Kidney tubule cell (primary cell): Measurements from ENCODE around the gene ATAD5.
A peak's percentile ranks its signal among the peaks of the same experiment; 100 is the strongest.
"Not testable (repeated sequence)": the region's sequence is repeated elsewhere in the genome, so short reads cannot be mapped to it uniquely, and the experiment has no call there.

Experiments used
- DNase-seq: peaks from one replicate; pipeline ENCODE4 v3.0.0-alpha.2; 2018; ENCODE audit warnings: low spot score

The ATAD5 gene

DNA sequence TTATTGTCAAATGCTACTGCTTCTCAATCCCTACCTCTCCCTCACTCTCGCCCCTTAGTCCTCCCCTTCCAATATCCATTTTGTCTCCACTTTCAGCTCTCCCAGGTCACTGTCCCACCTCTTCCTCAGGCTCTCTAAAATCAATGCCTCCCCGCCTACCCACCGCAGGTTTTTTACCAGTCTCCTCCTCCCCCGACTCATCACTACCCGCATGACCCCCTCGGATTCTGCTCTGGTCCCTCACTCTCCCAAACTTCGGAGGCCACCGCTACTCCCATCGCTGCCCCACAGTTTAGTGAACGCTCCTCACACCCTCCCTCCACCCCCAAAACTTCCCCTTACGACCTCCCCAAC, 7.8 kb upstream of the ATAD5 start:
- DNase-seq: peak; percentile 31

DNA sequence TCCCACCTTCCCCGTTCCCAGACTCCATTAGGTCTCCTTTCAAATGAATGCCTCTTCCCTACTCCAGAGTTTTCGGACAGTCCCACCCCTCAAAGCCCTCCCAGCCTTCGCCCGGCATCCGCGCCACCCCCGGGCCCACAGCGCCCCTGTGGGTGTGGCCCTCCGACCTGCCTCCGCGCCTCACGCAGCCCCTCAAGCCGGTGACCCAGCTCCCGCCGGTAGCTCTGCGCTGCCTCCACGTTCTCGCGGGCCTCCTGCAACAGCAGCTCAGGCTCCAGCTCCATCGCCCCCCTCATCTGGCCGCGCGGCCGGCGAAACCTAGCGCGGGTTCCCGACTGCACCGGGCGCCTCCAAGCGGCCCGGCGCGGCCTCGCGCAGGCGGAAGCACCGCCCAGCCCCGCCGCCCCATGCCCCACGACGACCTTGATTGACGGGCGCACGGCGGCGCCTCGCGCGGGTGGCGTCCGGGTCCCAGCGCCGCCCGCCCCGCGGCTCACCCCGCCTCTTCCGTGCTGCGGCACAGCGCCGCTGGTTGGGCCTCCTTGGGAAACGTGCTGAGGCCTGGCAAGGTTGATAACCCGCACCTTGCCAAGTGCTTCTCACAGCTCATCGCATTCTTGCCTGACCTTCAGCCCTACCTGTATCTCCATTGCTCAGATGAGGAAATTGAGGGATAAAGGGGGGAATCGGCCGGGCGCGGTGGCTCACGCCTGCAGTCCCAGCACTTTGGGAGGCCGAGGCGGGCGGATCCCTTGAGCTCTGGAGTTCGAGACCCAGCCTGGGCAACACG, 7.2 kb upstream of the ATAD5 start, which contains the start of gene CRLF3:
TSS of gene CRLF3 (minus strand) at position 337 of the 790 bp plus-strand sequence. CDS start at position 296, 41 bp downstream.
- peak; percentile 95 for DNase-seq

DNA sequence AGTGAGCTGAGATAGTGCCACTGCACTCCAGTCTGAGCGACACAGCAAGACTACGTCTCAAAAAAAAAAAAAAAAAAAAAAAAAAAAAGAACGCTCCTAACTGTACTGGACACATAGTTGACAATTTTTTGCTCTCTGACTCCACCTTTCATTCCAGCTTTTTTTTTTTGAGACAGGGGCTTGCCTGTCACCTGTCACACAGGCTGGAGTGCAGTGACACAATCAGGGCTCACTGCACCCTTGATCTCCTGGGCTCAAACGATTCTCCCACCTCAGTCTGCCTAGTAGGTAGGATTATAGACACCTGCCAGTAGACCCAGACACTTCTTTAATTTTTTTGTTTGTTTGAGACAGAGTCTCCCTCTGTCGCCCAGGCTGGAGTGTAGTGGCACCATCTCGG, 4.7 kb upstream of the ATAD5 start:
- DNase-seq: no peak

DNA sequence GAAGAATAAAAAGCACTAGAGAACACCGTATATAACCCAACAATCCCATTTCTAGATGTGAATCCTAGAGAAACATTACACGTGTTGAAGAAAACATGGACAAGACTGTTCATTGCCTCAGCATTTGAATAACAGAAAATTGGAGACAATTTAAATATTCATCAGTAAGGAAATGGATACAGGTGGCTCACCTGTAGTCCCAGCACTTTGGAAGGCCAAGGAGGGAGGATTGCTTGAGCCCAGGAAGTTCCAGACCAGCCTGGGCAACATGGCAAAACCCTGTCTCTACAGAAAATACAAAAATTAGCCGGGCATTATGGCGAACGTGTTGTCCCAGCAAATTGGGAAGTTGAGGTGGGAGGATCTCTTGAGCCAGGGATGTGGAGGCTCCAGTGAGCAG, 2.7 kb upstream of the ATAD5 start:
- DNase-seq: no peak

DNA sequence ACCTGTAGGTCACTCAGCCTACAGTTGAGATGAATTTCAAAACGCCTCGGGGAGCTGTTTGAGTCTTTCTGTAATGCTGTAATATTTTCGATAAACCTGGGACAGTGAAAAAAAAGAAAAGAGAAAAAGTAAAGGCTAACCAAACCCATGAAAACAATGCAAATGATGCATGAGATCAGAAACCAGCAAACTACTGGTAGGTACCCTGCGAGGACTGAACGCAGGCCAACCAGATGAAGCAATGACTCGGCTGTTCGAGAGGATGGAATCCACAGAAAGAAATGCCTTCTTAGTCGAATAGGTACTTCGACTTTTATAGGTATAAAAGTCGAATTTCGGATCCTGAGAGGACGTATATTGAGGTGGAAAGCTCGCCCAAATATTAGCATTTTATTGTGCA, 509 bp upstream of the ATAD5 start:
- DNase-seq: peak; percentile 32

DNA sequence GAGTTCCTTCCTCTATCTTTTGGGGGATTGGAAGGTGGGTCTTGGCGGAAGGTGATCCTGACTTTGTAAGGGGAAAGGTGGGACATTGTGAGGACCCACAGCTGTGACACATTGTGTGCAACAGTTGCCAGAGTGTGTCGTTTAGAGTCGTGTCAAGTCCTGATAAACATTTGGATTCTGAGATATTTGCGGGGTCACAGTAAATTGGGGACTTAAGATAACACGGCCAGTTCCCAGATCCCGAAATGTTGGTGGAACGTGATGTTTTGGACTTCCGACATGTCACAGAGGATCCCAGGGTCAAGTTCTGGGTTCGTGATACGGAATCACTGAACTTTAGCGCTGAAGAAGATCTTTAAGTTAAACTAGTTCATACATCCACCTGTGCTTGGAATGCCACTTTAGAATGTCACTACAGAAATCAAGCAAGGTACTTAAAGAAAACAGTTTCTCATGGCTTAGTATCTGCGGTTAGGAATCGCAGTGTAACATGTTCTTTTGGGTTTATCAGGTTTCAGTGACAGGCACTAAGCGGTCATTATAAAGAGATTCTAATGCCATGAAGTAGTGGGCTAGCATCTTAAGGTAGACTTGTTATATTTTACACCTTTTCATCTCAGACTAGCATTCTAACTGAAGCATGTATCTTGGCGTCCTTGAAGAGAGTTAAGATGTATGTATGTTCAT, 815 bp downstream of the ATAD5 start:
- peak; percentile 4 for DNase-seq

DNA sequence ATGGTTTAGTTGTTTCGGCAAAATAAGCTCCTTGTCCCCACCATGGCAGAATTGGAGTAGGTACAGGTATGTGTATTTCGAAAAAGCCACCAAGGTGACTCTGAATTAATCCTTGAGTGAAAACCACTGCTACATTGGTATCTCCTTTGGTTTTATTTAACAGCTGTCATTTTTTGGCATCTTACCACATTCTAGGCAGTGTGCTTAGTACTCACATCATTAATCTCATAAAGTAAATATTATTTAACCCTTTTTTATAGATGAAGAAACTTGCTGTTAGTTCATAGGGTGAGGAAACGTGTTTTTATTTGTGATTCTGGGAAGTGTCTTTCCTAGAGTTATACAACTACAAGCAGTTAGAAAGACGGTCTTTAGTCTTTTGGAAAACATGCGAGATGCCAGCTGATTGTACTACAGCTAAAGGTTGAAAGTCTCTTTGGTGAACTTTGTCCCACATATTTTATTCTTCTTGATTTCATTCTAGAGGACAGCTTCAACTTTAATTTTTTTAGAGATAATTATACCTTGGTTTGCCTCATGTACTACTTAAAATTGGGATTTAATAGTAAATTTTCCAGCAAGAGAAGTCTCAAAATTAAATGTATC, 6.5 kb downstream of the ATAD5 start:
- no peak for DNase-seq

DNA sequence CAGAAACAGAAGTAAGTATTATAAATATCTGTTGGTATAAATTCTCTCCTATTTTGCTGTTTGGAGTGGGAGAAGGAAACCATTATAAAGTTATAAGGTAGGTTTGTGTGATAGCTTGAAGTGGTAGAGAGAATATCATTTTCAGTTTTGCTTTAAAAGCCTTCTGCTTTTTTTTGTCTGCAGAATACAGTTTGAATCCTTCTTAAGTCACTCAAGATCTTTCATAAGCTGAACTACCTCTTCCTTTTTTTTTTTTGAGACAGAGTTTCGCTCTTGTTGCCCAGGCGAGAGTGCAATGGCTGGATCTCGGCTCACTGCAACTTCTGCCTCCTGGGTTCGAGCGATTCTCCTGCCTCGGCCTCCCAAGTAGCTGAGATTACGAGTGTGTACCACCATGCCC, 9.0 kb downstream of the ATAD5 start:
- DNase-seq: no peak

DNA sequence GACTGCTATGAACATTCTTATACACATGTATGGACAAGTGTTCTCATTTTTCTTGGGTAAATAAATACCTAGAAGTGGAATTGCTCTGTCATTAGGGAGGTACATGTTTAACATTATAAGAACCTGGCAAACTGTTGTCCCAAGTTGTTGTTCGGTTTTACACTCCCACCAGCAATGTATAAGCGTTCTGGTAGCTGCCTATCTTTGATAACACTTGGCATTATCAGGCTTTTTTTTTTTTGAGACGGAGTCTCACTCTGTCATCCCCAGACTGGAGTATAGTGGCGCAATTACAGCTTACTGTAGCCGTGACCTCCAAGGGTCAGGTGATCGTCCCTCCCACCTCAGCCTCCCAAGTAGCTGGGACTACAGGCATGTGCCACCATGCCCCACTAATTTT, 16.3 kb downstream of the ATAD5 start:
- no peak for DNase-seq

DNA sequence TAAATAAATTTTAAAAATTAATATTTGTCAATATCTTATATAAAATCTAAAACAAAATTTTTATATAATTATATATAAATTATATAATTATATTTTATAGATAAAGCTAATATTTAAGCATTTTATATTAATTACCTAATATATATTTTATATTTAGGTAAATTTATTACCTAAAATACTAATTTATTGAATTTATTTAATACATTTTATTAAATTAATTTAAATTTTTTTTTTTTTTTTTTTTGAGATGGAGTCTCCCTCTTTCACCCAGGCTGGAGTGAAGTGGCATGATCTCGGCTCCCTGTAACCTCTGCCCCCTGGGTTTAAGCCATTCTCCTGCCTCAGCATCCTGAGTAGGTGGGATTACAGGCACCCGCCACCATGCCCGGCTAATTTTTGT, 22.4 kb downstream of the ATAD5 start:
- DNase-seq: no peak

DNA sequence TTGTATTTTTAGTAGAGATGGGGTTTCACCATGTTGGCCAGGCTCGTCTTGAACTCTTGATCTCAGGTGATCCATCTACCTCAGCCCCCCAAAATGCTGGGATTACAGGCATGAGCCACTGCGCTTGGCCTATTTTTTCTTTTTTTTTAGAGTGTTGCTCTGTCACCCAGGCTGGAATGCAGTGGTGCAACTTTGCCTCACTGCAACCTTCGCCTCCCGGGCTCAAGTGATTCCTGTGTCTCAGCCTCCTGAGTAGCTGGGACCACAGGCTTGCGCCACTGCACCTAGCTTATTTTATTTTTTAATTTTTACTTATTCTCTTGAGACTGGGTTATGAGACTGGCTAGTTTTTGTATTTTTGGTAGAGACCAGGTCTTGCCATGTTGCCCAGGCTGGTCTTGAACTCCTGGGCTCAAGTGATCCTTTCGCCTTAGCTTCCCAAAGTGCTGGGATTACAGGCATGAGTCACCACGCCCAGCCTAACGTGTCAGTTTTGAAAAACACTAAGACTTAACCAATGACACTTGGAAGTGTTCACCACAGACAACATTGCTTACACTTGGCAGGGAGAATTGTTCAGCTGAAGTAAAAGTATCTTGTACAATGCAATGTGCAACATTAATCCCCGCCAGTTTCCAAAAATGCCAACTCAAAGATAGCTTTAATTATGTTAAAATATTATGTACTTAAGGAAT, 26.9 kb downstream of the ATAD5 start:
- no peak for DNase-seq

DNA sequence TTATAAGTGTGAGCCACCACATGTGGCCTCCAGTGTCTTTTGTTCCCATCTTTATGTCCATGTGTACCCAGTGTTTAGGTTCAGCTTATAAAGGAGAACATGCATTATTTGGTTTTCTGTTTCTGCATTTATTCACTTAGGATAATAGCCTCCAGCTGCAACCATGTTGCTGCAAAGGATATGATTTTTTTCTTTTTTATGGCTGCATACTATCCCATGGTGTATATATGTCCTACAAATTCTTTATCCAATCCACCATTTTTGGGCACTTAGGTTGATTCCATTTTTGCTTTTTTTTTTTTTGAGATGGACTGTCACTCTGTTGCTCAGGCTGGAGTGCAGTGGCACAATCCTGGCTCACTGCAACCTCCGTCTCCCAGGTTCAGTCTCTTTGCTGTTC, 32.9 kb downstream of the ATAD5 start:
- DNase-seq: no peak

DNA sequence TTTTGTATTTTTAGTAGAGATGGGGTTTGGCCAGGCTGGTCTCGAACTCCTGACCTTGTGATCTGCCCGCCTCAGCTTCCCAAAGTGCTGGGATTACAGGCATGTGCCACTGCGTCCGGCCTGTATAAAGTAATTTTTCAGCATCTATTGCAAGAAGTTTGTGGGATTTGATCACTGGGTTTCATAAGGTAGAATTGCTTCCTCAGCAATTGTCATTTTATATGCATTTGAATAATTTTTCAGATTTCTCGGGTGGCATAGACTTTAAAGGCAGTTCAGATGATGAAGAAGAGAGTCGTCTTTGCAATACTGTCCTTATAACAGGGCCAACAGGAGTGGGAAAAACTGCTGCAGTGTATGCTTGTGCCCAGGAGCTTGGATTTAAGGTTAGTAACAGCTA, 37.2 kb downstream of the ATAD5 start:
- no peak for DNase-seq

DNA sequence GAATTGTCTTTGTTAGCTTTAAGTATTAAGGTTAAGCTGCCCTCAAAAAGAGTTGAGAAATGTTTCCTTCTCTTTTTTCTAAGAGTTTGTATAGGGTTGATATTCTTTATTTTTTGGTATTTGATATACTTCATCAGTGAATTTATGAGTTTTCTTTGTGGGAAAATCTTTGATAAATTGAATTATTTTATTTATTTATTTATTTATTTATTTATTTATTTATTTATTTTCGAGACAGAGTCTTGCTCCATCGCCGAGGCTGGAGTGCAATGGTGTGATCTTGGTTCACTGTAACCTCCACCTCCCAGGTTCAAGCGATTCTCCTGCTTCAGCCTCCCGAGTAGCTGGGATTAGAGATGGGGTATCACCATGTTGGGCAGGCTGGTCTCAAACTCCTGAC, 54.4 kb downstream of the ATAD5 start:
- DNase-seq: no peak

DNA sequence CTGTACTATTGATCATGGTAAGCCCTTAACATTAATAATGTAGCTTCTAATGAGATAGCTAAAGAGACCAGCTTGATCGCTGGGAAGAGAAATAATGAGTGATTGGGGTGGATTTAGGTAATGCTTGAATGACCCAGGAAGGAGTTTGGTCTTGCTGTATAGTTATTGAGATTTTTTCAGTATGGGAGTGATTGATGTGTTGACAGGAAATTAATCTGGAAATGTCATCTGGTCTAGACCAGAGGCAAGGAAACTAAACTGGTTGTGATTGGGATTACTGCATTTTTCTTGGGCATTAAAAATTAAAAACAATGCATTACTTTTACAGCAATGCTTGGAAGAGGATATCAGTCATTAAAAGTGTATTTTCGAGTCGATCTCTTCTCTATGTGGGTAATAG, 62.5 kb downstream of the ATAD5 start:
- no peak for DNase-seq

DNA sequence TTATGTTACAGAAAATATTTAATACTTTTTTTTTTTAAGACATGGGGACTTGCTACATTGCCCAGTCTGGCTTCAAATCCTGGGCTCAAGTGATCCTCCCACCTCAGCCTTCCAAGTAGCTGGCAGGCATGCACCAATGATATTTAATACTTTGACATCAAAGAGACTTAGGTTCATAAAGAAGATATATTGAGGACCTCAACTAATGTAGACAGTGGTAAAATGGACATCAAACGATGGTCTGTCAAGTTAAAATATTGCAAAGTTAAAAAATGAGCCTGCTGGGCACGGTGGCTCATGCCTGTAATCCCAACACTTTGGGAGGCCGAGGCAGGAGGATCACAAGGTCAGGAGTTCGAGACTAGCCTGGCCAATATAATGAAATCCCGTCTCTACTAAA, 65.5 kb downstream of the ATAD5 start:
- DNase-seq: no peak

DNA sequence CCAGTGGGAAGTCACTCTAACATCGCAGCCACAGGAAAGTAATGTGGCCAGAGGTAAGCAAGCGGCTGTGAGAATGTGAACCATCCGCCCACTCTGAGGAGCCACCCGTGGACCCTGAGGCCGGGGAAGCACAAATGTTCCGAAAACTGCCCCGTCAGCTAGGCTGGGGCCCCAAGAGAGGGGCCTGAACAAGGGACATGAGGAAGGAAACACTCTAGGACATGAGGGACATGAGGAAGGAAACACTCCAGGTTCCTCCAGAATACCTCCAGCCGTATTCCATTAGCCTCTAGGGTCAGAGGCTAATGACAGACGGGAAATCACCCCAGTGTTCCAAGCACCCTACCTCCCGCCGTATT, 74.0 kb downstream of the ATAD5 start:
- DNase-seq: no peak

DNA sequence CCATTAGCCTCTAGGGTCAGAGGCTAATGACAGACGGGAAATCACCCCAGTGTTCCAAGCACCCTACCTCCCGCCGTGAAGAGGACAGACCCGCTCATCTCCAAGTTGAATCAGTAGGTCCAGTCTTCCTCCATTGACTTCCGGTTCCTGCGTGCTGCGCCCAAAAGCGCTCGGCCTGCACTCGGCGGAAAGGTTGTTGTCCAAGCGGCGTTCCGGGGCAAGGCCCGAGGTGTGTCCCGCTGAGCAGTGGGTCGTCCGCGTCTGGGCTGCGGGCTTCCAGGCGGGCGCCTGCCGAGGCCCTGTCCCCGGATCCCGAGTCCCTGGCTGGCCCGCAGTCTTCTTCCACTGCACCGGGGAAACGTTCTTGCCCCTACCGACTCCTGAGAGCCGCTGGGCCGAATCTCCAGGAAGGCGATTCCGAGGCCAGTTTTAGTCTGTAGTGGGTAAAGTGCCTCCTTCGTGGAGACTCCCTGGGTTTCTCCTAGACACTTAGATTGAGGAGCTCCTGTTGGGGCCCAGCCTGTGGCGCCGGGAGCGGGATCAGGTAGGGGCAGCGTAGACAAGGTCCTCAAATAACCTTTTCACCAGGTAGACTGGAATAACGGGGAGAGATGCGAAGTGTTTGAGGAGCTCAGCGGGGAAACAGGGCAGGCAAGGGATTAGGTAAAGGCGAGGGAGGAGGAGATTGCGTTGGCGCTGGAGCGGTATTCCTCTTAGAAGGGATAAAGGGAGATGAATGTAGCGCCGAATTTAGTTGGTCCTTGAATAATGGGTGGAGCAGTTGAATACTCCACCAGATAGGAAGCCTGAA, 74.5 kb downstream of the ATAD5 start, which contains the start of gene TEFM:
TSS of gene TEFM (minus strand) at position 138 of the 811 bp plus-strand sequence. CDS start at position 98, 40 bp downstream.
- peak; percentile 93 for DNase-seq

DNA sequence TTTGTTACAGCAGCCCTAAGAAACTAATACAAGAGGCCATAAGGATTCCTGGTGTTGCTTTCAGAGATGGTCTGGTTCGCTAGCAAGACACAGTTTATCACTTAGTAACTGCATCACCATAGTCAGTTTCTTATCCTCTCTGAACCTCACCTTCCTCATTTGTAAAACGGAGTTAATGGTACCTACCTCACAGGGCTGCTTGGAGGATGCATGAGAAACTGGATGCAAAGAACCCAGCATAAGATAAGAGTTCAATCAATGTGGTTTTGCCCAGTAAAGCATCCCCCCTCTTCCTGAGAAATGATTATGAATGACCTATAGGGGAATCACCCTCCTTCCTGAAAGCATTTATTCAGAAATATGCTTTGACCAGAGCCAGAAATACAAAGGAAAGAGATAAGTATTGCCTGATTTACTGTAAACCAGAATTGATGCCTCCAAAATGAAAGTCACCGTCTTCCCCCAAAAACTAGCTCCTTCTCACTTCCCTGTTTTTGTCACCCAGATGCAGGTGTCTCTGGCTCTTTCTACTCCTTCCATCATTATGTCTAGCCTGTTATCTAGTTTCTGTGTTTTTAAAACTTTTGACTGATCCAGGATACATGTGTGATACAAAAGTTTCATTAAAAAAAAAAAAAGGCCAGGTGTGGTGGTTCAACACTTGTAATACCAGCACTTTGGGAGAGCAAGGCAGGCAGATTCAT, 77.1 kb downstream of the ATAD5 start:
- no peak for DNase-seq

DNA sequence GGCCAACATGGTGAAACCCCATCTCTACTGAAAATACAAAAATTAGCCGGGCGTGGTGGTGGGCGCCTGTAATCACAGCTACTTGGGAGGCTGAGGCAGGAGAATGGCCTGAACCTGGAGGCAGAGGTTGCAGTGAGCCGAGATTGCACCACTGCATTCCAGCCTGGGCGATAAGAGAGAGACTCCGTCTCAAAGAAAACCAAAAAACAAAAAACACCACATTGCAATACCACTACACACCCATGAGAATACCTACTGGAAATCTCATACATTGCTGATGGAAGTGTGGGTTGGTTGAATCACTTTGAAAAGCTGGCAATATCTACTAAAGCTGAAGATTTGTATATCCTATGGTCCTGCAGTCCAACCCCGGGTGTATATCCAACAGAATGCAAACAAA, 78.4 kb downstream of the ATAD5 start:
- DNase-seq: not testable (repeated sequence)

DNA sequence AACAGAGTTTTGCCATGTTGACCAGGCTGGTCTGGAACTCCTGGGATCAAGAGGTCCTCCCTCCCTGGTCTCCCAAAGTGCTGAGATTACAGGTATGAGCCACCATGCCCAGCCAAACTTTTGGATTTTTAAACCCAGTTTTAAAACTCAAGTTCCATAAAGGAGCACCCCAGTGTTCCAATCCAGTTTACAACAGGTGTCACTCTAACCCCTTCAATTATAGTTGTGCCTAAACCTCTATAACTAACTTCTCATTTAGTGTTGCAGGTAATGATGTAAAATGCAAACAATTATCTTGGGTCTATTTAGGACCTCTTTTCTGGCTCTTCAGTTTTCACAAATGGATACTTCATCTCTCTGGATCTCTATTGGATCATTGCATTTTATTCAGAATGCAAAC, 82.2 kb downstream of the ATAD5 start:
- DNase-seq: no peak
